GM21447 (cell line): ENCODE results near the gene BCOR.

Experiments used
- ATAC-seq: cut with Tn5 transposase; IDR thresholded peaks from one replicate; pipeline ENCODE4 v1.9.1; 2021; ENCODE audit not compliant: unreplicated experiment

BCOR gene

GRCh38 chrX:40066700-40067099 lies 31.1 kb downstream of the BCOR start:
- ATAC-seq, result no peak

- ATAC-seq, result no peak
These were observed 32.3 kb downstream of the BCOR start for GRCh38 chrX:40065296-40066046.

- no peak for ATAC-seq
These were observed 33.6 kb downstream of the BCOR start for GRCh38 chrX:40064055-40064597.

GRCh38 chrX:40063555-40063954 lies 34.2 kb downstream of the BCOR start:
- no peak for ATAC-seq

- no peak for ATAC-seq
These were observed 35.1 kb downstream of the BCOR start for GRCh38 chrX:40062525-40063155.

GRCh38 chrX:40061871-40062524 lies 35.8 kb downstream of the BCOR start:
- no peak for ATAC-seq

GRCh38 chrX:40061005-40061404 lies 36.8 kb downstream of the BCOR start:
- ATAC-seq, result no peak

- ATAC-seq, result no peak
These were observed 37.4 kb downstream of the BCOR start for GRCh38 chrX:40060356-40060845.

- ATAC-seq, result no peak
These were observed 39.0 kb downstream of the BCOR start for GRCh38 chrX:40058719-40059118.

GRCh38 chrX:40057405-40057804 lies 40.4 kb downstream of the BCOR start:
- no peak for ATAC-seq

GRCh38 chrX:40056420-40056819 lies 41.3 kb downstream of the BCOR start:
- ATAC-seq, result no peak

GRCh38 chrX:40055495-40055894 lies 42.3 kb downstream of the BCOR start:
- ATAC-seq, result no peak

- no peak for ATAC-seq
These were observed 43.0 kb downstream of the BCOR start for GRCh38 chrX:40054793-40055192.

- no peak for ATAC-seq
These were observed 47.2 kb downstream of the BCOR start for GRCh38 chrX:40050532-40050931.

GRCh38 chrX:40049084-40049641 lies 48.6 kb downstream of the BCOR start:
- no peak for ATAC-seq

- ATAC-seq, result no peak
These were observed 50.3 kb downstream of the BCOR start for GRCh38 chrX:40047485-40047884.

GRCh38 chrX:40043895-40044294 lies 53.9 kb downstream of the BCOR start:
- ATAC-seq, result no peak

- ATAC-seq, result no peak
These were observed 55.8 kb downstream of the BCOR start for GRCh38 chrX:40041915-40042314.

GRCh38 chrX:40040686-40041461 lies 56.9 kb downstream of the BCOR start:
- no peak for ATAC-seq

GRCh38 chrX:40039887-40040286 lies 57.9 kb downstream of the BCOR start:
- no peak for ATAC-seq

GRCh38 chrX:40037367-40037766 lies 60.4 kb downstream of the BCOR start:
- no peak for ATAC-seq
